ENCODE results near the gene SPEF2. TPM values are rescaled to one million over a fixed set of nuclear protein-coding genes. Genes with fewer than 3 reads are reported as not detected.
A peak's percentile ranks its signal among the peaks of the same experiment; 100 is the strongest.

SPEF2 gene
- total and polyA plus RNA-seq, 2 of the 13 experiments (the other 11 are each of a cell fraction or from before 2014, with no cell fraction given) = 1.5 to 2.3 TPM

- TF ChIP-seq TBX2 (CRISPR knock-in tag; IDR thresholded peaks at IDR 0.05; ENCODE audit: borderline replicate concordance) = 0 out of 2 replicates have a peak, but pooled peaks have one; percentile 23
- TF ChIP-seq YEATS2 (CRISPR knock-in tag; IDR thresholded peaks at IDR 0.05; ENCODE audit: borderline replicate concordance) = 0 out of 2 replicates have a peak, but pooled peaks have one; percentile 27
- TF ChIP-seq HHEX (CRISPR knock-in tag; IDR thresholded peaks at IDR 0.05) = peak; percentile 66; the same call in 1 of the 2 replicates
- TF ChIP-seq KLF16 (CRISPR knock-in tag; IDR thresholded peaks at IDR 0.05) = peak in 1 of 2 experiments; percentile 40; a peak in 1 of 4 replicates
- TF ChIP-seq CEBPB (IDR thresholded peaks at IDR 0.05; ENCODE audit: borderline replicate concordance, low read depth, low read length) = peak; percentile 36; the same call in 1 of the 2 replicates
- peak; percentile 65; the same call in 1 of the 2 replicates for TF ChIP-seq FOXK1 (CRISPR knock-in tag; IDR thresholded peaks at IDR 0.05; ENCODE audit: borderline replicate concordance, low read depth)
- TF ChIP-seq NFRKB (IDR thresholded peaks at IDR 0.05) = no peak
- peak; percentile 74; the same call in 1 of the 2 replicates for TF ChIP-seq ZNF609 (CRISPR knock-in tag; IDR thresholded peaks at IDR 0.05; ENCODE audit: borderline replicate concordance)
- no peak for TF ChIP-seq ZNF629 (CRISPR knock-in tag; conservative IDR thresholded peaks at IDR 0.05)
- peak; percentile 35; the same call in 1 of the 2 replicates for TF ChIP-seq EHMT2 (IDR thresholded peaks at IDR 0.05; ENCODE audit: borderline replicate concordance, low read depth, low read length)
- peak; percentile 53; the same call in 1 of the 2 replicates for TF ChIP-seq THAP11 (CRISPR knock-in tag; IDR thresholded peaks at IDR 0.05)
- TF ChIP-seq SALL1 (CRISPR knock-in tag; IDR thresholded peaks at IDR 0.05) = peak; percentile 82
- peak; percentile 57; the same call in 1 of the 2 replicates for TF ChIP-seq HMG20B (CRISPR knock-in tag; conservative IDR thresholded peaks at IDR 0.05)
- peak; percentile 22; the same call in 1 of the 2 replicates for TF ChIP-seq HNF4A (CRISPR knock-in tag; IDR thresholded peaks at IDR 0.05)
- TF ChIP-seq SRY (CRISPR knock-in tag; IDR thresholded peaks at IDR 0.05) = no peak
- TF ChIP-seq PPARG (CRISPR knock-in tag; conservative IDR thresholded peaks at IDR 0.05) = peak; percentile 76
- peak; percentile 27; the same call in 1 of the 2 replicates for TF ChIP-seq ZGPAT (CRISPR knock-in tag; IDR thresholded peaks at IDR 0.05)
- TF ChIP-seq RCOR2 (CRISPR knock-in tag; IDR thresholded peaks at IDR 0.05) = 0 out of 2 replicates have a peak, but pooled peaks have one; percentile 38
- TF ChIP-seq SOX13 (IDR thresholded peaks at IDR 0.05) = no peak
- TF ChIP-seq SOX13 (CRISPR knock-in tag; conservative IDR thresholded peaks at IDR 0.05 in 1 of 2, IDR thresholded peaks at IDR 0.05 in 1 of 2) = peak in 1 of 2 experiments; percentile 62; a peak in 2 of 4 replicates
- TF ChIP-seq CBX5 (CRISPR knock-in tag; IDR thresholded peaks at IDR 0.05; ENCODE audit: borderline replicate concordance) = no peak
- TF ChIP-seq TCF7 (IDR thresholded peaks at IDR 0.05; ENCODE audit: low read depth) = peak; percentile 75
- peak; percentile 42 for TF ChIP-seq SOX5 (CRISPR knock-in tag; IDR thresholded peaks at IDR 0.05; ENCODE audit: borderline replicate concordance)
- TF ChIP-seq FOSL2 (CRISPR knock-in tag; IDR thresholded peaks at IDR 0.05) = peak; percentile 43
Observed at GRCh38 chr5:35741126-35741716, 123.6 kb downstream of the SPEF2 start (continued).
